HK-2 (cell line): ENCODE results near the gene PAF1.

Experiments used
- DNase-seq: peaks from one replicate; pipeline ENCODE4 v3.0.0-alpha.2; 2018; ENCODE audit not compliant: unreplicated experiment

PAF1 gene

DNA sequence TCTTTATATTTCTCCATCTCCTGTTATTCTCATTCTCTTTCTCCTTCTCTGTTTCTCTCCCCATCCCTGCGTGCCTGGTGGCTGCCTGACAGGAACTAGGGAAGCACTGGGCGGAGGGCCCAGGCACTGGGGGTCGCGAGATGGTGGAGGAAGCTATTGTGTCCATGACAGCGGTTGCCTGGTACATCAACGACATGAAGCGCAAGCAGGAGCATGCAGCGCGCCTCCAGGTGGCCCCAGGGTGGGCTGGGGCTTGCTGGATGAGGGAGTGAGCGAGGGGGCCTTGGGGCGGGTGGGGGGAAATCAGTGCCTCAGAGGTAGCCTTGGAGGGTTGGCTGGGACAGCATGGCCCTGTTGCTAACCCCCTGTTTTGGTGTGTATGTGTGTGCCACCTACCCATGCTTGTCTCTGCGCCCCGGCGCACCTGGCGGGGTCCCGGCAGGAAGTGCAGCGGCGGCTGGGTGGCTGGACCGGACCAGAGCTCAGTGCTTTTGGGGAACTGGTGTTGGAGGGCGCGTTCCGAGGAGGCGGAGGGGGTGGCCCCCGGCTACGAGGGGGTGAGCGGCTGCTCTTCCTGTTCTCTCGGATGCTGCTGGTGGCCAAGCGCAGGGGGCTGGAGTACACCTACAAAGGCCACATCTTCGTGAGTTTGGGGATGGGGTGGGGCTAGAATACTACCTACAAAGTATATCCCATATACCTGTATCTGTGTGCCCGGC is 26.7 kb upstream of the PAF1 start:
- DNase-seq, result no peak

DNA sequence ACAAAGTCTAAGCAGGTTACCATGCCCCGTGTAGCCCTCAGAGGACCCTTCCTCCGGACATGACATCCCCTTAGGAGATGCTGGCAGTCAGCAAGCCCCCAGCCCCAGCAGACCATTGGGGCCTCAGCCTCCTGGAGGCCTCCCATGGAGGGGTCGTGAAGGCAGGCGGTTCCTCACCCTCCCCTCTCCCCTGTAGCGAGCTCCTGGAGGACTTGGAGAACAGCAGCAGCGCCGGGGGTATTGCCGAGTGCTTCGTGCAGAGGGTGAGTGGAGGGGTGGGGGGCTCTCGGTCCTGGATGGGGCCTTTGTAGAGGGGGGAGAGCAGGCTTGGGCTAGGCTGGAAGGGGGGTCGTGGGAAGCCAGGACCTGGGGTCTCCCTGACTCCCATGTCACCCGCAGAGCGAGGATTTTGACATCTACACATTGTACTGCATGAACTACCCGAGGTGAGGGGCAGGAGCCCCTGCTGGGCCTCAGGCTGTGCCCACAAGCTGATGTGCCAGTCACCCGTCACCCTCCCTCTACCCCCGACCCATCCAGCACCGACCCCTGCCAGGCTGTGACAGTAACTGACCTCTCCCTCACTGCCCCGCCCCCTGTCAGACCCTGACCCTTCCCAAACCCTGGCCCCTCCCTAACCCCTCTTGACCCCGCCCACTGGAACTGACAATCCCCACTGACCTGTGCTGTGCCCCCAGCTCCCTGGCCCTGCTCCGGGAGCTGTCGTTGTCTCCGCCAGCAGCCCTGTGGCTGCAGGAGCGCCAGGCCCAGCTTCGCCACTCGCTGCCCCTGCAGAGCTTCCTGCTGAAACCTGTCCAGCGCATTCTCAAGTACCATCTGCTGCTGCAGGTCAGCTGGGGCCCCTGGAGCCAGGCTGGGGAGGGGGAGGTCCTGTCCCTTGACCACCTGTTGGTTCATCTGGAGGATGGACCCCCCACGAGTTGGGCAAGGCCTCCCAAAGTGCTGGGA is 25.5 kb upstream of the PAF1 start:
- no peak for DNase-seq

DNA sequence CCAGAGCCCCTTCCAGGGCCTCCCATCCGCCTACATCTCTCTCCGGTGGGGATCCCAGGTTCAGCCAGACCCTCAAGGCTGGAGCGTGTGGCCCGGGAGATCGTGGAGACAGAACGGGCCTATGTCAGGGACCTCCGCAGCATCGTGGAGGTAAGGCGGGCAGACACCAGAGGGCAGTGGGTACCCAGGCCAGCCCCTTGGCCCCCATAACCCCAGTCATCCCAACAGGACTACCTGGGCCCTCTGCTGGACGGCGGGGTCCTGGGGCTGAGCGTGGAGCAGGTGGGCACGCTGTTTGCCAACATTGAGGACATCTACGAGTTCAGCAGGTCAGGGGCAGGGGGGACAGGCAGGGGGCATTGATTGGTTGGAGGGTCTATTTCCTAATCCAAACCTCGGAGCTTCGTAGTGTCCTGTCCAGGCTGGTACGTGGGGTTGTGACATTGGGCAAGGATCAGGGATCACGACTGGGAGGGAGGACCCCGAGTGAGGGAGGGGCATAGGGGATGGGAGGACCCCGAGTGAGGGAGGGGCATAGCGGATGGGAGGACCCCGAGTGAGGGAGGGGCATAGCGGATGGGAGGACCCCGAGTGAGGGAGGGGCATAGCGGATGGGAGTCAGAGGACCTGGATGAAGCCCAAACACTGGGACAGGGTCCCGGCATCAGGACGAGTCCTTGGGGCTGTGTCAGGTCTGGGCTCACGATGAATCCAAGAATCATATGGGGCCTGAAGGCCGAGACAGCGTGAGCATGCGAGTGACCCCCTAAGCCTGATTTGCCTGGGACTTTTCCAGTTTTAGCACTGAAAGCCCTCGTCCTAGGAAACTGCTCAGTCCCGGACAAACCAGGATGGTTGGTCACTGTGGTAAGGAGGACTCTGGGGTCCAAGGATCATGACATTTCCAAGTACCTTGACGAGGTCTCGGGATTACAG is 24.5 kb upstream of the PAF1 start:
- no peak for DNase-seq

DNA sequence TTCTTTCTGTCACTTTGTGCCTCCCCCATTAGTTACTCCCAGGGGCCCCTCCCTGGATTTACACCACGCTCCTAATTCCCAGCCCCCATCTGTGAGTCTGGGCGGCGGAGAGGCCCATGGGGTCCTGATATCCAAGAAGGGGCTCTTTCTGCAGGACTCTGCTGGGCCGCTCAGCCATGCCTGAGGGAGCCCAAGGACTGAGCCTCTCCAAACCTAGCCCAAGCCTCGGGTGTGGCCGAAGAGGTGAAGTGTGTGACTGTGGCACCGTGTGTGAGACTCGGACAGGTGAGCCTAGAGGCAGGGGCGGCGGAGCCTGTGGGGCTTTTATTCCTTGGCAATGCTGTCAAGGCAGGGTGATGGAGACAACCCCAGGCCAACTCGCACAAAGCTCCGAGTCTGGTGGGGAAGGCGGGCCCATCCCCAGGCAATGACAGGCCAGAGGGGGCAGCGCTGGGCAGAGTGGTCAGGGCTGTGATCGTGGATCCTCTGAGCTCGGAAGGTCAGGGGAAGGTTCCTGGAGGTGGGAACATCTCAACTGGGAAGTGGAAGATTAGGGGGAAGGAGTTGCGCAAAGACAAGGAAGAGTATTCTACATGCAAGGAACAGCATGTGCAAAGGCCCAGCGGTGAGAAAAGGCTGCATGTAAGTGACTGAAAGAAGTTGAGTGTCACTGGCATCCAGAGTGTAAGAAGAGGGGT is 23.2 kb upstream of the PAF1 start:
- DNase-seq, result no peak

DNA sequence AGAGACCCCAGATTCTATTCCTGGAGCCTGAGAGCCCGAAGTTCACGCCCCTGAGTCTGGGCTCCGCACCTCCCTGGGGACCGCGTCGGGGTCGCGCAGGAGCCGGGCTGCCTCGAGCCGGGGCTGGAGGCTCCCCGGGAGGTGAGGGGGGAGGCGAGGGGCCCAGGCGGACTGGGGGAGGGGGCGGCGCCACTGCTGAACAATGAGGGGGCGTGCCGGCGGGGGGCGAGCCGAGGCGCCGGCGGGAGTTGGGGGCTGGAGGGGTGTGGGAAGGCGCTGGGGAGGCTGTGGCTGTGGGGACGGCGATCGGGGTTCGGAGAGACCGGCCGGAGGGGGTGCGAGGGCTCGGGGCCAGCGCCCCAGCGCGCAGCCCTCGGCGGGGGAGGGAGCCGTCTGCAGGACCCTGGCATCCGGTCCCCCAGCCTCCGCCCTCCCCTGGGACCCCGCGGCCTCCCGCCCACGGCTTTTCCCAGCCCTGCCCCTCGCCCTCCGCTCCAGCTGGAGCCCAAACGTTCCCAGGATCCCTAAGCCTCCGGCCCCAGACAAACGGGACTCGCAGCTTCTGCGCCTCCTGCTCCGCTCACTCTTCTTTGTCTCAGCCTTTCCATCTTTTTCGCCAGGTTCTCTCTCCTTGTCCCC is 22.5 kb upstream of the PAF1 start:
- DNase-seq, result no peak

DNA sequence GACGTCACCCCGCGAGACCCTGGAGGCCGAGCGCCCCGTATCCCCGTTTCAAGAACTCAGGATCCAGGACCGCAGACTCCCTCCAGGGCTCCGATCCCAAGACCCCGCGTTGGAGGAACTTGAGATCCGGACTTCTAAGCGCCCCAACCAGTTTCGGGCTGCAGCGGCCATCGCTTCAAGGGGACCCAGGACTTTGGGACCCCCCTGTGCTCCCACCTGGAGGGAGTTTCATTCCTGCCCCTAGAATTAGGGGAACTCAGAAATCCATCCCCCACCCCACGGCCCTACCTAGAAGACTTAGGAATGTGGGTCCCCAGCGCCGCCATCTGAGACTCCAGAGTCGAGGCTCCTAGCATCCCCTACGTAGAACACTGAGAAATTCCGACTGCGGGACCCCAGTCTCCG is 22.0 kb upstream of the PAF1 start:
- no peak for DNase-seq

DNA sequence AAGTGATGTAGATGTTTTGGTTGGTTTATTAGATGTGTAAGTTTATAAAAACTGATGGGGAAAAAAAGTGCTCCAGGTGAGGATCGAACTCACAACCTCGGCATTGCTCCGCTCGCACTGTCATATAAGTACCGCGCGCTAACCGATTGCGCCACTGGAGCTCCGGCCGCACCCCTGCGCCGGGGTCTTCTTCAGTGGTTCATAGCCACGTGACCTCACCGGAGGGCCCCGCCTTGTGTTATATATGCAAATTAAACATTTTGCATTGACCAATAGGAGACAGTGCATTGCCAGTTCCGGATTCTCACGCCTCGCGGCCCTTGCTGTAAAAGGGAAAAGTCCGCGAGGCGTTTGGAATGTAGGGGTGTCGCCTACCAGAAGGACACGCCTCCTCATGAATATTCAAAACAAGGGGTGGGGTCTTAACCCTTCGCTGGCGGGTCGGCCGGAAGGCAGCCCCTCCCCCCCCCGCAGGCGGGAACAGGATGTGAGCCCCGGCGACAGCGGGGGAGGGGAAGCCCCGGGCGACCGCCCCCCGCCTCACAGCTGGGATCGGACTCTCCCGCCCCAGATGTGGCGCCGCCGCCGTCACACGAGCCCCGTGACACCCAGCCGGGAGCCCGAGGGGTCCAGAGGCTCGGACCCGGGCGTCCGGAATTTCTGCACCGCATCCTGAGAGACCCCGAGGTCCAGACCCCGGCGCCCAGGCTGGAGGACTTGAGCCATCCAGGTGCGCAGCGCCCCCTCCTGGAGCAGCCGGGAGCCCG is 21.4 kb upstream of the PAF1 start, which contains the start of gene PLEKHG2:
Gene PLEKHG2, plus strand, starts transcription at position 570 of the 767 bp plus-strand sequence. CDS start 1,418 bp downstream, outside the sequence.
- DNase-seq, result peak; percentile 99

DNA sequence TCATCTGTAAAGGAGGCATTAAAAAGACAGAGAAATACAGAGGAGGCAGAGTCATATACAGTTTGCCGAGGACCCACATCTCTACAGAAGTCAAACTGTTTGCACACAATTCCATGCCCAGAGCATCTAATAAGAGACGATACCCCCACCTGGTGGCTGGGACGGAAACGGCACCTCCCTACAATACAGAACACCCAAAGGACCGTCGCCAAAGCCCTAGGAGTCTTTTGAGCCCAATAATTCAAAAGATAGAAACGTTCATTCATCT is 20.9 kb upstream of the PAF1 start:
- peak; percentile 85 for DNase-seq

DNA sequence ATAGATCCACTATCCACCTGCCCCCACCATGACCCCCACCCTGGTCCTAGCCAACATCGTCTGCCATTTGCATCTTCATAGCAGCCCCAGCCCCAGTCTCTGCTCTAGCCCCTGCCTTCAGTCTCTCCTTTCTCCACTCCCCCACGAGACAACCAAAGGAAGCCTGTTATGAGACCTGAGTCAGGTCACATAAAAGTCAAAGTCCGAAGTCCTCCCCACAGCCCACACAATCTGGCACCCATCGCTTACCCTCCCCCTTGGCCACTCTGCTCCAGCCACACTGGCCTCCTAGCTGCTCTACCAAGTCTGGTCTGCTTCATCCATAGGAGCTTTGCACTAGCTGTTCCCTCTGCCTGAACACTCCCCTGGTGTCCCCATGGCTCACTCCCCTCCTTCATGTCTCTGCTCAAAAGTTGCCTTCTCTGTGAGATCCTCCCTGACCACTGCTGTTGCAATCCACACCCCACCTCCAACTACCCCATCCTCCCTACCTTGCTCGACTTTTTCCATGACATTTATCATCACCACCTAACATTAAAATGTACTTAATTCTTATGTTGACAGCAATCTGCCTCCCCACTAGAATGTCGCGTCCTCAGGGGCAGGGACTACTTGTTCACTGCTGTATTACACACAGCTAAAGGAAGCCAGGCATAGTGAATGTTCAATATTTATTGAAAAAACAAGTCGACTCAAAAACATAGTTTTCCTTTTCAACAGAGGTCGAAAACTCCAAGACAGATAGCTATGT is 20.4 kb upstream of the PAF1 start:
- no peak for DNase-seq

- DNase-seq, result no peak
Observed at GRCh38 chr19:39410831-39411080, 19.9 kb upstream of the PAF1 start.

DNA sequence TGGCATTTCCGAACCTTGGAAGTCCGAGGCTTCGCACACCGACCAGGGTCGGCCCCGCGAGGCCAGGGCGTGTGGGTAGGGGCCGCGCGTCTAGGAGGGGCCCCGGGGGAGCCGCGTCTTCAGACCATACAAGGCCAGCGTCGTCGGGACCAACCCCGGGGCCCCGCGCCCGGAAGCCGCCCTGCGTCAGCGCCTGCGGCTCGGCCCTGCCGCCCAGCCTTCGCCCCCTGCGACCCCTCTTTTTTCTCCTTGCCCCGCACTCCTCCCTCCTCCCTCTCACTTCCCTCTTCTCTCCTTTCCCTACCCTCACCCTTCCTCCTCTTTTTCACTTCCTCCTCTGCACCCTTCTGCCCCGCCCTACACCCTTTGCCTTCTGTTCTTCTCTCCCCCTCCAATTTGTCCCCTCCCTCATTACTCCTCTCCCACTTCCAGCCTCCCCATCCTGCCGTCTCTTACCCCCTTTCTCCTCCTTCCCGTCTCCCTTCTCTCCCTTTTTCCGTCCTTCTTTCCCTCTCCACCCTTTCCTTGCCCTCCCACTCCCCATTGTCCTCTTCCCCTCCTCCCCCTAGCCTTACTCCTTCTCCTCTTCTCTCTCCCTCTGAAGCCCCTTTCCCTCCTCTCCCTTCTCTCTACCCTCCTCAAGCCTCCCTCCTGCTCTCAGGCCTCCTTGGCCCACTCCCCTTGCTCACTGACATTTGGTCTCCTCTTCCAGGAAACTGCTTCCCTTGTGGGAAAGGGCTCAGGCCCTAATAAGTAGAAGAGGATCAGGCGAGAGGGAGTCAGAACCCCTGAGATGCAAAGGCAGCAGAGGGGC is 19.3 kb upstream of the PAF1 start:
- DNase-seq, result peak; percentile 61

GRCh38 chr19:39409208-39410016 is 18.5 kb upstream of the PAF1 start:
- DNase-seq, result peak; percentile 76

DNA sequence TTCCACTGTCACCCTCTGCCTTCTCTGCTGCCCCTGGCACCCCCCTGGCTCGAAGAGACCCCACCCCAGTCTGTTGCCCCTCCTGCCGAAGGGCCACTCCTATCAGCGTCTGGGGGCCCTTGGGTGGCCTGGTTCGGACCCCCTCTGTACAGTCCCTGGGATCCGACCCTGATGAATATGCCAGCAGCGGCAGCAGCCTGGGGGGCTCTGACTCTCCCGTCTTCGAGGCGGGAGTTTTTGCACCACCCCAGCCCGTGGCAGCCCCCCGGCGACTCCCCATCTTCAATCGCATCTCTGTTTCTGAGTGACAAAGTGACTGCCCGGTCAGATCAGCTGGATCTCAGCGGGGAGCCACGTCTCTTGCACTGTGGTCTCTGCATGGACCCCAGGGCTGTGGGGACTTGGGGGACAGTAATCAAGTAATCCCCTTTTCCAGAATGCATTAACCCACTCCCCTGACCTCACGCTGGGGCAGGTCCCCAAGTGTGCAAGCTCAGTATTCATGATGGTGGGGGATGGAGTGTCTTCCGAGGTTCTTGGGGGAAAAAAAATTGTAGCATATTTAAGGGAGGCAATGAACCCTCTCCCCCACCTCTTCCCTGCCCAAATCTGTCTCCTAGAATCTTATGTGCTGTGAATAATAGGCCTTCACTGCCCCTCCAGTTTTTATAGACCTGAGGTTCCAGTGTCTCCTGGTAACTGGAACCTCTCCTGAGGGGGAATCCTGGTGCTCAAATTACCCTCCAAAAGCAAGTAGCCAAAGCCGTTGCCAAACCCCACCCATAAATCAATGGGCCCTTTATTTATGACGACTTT is 17.7 kb upstream of the PAF1 start:
- no peak for DNase-seq

- DNase-seq, result peak; percentile 32
Observed at GRCh38 chr19:39407660-39408391, 16.9 kb upstream of the PAF1 start.

- no peak for DNase-seq
Observed at GRCh38 chr19:39407410-39407659, 16.4 kb upstream of the PAF1 start.

- DNase-seq, result peak; percentile 92
Observed at GRCh38 chr19:39406656-39407409, 15.9 kb upstream of the PAF1 start, which contains the start of gene ZFP36. Gene ZFP36, plus strand, starts transcription at chr19:39406847. Its CDS starts 58 bp downstream, at chr19:39406905.
